GM21381 (cell line): ENCODE results near the gene SLC37A2.
"Not testable (repeated sequence)": the region's sequence is repeated elsewhere in the genome, so short reads cannot be mapped to it uniquely, and the experiment has no call there.

Experiments used
- ATAC-seq: cut with Tn5 transposase; IDR thresholded peaks from one replicate; pipeline ENCODE4 v1.9.1; 2021; ENCODE audit warnings: mild to moderate bottlenecking, moderate library complexity; ENCODE audit not compliant: unreplicated experiment

Gene SLC37A2

DNA sequence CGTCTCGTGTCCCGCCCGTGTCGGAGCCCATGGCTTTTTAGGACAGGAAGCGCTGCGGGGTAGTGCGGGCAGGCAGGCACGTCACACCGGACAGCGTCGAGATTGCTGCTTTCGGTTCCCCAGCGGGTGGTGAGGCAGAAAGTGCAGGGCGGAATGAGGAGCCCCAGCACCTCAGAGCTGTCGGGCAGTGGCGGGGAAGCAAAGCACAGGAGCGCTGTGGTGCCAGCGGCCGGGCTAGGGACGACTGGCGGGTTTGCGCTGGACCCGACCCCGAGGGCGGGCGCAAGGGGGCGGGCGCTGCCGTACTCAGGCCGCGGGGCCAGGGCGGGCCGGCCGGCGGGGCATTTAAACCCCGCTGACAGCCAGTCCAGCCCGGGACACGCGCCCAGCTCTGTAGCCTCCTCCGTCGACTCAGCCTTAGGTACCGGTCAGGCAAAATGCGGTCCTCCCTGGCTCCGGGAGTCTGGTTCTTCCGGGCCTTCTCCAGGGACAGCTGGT, at the start of gene SLC37A2:
Gene SLC37A2, plus strand, starts transcription at position 375 of the 498 bp plus-strand sequence. Its CDS starts 63 bp downstream, at position 438.
- ATAC-seq, result peak; percentile 86

DNA sequence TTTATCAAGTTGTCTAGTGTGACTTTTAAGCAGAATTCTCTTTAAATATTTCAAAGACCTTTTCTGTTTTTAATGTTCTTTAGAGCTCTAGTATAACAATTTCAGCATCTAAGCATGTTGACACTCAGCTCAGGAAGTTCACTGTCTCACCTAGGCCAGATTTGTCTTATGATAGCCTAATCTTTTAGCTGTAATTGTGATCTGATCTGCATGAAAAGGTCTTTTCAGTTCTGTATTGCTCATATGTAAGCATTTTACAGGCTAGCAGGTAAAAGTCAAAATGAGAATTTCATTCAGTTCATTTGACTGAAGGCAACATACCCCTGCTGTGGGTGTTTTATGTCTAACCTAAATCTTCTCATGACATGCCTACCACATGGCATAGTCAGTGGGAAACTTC, 46.7 kb upstream of the SLC37A2 start:
- no peak for ATAC-seq

DNA sequence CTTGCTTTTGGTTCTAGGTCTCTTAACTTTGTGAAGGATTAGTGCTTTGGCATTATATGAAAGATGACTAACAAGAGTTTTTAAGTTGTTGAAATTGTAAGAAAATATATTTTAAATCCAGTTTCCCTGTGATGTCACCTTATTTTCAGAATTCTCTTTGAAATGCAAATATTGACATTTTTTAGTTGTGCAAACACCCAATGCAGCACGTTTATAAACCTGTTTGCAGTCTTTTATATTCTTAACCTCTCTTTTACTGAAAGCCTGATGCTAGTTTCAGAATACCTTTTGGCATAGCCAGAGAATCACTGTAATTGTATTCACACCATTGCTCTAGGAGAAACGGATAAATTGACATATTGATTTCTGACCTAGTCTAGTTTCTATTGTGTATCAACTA, 42.8 kb upstream of the SLC37A2 start:
- no peak for ATAC-seq

DNA sequence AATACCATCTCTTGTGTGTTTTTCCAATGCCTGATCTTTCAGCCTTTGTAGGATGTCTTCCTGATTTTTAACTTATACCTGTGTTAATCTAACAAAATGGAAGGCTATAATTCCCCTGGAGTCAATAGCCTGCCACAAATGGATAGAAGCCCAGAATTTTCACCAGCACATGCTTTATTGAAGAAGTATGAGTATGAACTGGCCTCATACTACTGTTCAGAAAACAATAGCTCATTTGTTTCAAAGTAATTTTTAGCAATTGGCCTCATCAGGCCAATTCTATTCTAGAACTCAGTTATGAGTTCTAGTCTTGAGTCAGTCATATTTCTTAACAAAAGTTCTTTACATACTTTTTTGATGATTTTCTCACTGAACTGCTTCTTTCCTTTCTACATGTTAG, 40.6 kb upstream of the SLC37A2 start:
- no peak for ATAC-seq

DNA sequence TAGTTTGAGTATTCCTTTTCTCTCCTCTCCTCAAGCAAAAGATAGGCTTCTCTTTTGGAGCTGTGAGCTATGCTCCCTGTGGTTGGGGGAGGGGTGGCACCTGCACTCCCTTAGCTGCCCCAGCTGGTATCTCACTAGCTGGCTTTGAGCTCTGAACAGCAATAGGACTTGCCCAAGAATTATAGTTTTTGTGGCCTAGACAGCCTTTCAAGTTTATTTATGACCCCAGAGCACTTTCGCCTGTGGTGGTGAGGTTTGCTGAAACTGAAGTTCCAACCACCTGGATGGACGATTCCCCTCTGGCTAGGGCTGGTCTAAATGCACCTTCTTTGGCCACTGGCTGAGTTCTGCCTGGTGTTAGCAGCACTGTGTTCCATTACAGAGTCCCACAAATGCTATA, 37.1 kb upstream of the SLC37A2 start:
- ATAC-seq, result no peak

DNA sequence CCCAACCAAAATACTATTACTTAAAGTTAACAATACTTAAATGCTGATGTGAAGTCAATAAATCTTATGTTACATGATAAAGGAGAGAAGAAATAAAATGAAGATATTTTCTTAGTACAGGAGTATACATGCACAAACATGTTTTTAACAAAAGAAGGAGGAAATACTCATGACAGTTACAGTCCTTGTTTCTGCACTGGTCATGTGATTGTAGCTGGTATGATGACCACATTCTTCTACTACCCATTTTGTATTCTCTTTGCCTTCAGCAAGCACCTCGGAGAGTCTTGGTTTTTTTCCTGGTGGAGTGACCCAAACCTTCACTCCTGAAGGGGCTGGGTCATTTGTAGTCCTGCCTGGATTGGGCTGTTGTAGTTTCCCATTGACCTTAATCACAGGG, 33.7 kb upstream of the SLC37A2 start:
- not testable (repeated sequence) for ATAC-seq

DNA sequence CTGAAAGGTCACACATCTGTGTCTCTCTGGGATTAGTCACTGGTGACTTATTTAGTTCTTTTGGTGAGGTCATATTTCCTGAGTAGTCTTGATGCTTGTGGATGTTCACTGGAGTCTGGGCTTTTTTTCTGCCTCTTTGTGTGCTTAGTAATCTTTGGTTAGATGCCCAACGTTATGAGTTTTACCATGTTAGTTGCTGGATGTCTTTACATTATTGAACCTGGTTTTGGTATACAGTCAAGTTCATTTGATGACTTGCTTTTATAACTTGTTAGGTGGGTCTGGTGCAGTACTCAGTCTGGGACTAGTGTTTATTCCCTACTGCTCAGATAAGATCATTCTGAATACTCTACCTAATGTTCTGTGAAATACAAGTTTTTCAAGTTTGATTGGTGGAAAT, 26.2 kb upstream of the SLC37A2 start:
- no peak for ATAC-seq

DNA sequence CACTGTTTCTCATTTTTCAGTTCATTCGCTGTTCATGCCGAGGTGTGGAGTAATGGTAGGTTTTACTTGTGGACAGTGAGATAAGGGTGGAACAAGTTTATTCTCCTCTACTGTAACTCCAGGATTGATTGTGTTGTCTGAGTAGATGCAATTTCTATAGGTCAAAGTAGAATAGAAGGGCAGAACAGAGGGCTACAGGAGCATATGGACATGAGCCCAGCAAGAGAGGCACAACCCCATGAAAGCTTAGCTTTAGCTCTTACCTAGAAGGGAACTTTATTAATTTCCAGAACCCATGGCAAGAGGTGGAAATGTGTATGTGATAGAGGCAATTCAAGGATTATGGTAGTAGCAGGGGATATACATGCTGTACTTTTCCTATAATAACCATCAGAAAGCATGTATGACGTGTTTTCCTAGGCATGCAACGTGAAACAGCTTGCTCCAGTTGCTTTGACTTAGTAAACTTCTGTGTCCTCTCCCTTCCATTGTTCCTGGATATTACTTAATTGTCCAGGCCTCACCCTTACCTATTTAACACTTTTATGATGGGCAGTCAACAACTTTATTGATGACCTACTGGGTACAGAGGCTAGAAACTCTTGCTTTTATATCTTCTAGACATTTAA, 13.8 kb upstream of the SLC37A2 start:
- no peak for ATAC-seq

DNA sequence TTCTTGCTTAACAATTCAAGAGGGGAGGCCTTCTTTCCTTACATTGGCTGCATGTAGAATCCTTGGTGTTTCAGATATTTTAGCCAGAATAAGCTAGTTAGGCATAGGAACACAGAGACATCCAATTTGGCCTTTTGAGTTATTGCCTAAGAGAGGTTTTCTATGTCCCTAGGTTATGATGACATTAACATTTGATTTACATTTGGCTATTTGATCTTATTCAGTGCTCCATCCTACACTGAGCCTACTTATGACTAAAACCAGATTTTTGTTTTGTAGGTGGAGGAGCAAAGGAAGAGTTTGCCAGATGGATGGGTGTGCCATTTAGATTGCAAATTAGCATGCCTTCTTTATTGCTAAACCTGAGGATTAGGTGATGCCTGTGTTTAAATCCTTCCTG, 11.1 kb upstream of the SLC37A2 start:
- ATAC-seq, result no peak

DNA sequence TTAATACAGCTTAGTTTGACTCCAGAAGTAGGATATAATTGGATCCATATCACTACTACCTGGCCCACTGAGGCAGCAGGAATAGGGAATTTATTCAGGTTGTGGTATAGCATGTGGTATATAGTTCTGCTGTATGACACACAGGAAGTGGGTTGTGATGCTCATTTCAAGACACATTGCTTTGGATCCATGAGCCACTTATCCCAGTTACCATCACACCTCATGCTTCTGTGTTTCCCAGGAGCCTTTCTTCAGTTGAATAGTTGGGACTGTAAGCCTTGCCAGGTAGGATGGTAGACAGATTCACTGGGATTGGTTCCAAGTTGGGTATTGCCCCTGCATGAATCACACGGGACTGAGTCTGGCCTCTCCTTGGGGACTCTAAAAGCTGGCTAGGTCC, 9.9 kb upstream of the SLC37A2 start:
- no peak for ATAC-seq

DNA sequence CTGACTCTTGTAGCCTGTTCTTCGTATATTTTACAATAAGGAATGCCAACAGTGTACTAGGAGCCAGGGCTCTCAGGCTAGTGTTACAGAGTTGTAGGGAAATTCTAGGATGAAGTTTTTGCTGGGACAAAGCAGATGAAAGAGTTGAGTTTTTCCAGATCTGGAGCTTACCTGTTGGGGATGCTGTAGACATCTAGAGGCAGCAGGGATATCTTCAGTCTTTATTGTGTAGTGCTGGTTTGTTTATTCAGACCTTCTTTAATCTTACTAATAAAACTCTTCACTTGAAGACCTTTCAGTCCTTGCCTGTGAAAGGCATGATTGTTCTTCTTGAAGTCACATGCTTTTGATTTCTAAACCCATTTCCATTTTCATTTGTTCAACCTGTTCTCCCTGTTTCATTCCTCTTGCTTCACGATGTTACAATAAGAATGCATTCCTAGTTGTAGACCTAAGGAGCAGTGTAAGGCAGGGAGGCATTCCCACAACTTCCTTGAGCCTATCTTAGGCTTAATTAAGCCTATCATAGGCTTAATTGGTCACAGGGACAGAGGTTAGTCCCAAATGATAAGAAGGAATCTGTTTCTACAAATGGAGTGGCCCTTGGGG, 7.9 kb upstream of the SLC37A2 start:
- no peak for ATAC-seq

DNA sequence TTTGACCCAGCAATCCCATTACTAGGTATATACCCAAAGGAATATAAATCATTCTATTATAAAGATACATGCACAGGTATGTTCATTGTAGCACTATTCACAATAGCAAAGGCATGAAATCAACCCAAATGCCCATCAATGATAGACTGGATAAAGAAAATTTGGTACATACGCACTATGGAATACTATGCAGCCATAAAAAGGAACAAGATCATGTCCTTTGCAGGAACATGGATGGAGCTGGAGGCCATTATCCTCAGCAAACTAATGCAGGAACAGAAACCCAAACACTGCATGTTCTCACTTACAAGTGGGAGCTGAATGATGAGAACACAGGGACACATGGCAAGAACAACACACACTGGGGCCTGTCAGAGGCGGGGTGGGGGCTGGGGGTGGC, 7.0 kb upstream of the SLC37A2 start:
- ATAC-seq, result not testable (repeated sequence)

DNA sequence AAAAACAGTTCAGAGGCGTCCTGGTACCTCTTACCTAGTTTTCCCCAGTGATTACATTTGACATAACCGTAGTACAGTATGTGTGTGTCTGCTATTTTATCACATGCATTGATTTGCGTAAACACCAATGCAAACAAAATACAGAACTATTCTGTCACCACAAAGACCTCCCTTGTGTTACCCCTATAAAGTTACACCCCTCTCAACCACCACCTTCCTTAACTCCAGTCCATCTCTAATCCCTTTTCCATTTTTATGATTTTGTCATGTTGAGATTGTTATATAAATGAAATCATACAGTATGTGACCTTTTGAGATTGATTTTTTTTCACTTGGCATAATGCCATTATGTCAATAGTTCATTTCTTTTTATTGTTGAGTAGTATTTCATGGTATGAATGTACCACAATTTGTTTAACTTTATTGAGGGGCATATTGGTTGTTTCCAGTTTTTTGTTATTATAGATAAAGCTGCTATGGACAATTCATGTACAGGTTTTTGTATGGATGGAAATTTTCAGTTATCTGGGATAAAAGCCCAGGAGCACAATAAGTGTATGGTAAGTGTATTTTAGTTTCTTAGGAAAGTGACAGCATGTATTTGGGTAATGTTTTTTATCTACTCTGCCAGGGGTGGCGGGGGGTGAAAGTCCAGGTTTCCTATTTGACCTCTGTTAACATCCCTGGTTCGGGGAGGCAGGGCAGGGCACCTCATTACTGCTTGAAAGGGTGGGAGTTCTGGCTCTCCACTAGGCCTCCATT, 6.0 kb upstream of the SLC37A2 start:
- no peak for ATAC-seq

DNA sequence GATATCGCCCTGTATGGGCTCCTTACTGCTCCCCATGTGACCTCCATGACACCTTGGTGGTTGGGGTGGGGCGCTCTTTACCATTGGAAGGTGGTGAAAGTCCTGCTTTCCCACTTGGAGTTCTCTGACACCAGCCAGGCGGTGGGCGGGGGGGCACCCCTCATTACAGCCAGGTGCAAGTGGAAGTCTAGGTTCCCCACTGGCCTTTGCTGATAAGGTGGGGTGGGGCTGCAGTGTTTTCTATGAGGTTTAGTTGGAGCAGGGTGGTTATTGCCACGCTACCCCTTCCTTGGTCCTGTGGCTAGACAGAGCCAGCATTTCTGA, 5.5 kb upstream of the SLC37A2 start:
- no peak for ATAC-seq

DNA sequence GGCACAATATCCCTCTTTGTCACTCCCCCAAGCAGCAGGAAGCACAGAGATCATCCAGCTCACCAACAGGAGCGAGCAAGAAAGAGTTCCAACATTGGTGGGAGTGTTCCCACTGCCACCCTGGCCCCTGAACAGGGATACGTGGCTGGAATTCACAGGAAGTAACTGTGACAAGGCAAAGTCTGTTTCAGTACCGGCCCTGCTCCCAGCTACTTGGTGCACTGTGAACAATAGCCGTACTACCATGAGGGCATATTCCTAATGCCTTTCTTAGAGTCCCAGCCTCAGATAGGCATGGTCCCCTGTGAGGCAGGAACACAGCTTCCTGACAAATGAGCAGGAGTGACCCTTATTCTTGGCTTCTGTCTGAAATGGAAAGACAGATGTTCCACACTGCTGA, 1.8 kb upstream of the SLC37A2 start:
- ATAC-seq, result no peak

DNA sequence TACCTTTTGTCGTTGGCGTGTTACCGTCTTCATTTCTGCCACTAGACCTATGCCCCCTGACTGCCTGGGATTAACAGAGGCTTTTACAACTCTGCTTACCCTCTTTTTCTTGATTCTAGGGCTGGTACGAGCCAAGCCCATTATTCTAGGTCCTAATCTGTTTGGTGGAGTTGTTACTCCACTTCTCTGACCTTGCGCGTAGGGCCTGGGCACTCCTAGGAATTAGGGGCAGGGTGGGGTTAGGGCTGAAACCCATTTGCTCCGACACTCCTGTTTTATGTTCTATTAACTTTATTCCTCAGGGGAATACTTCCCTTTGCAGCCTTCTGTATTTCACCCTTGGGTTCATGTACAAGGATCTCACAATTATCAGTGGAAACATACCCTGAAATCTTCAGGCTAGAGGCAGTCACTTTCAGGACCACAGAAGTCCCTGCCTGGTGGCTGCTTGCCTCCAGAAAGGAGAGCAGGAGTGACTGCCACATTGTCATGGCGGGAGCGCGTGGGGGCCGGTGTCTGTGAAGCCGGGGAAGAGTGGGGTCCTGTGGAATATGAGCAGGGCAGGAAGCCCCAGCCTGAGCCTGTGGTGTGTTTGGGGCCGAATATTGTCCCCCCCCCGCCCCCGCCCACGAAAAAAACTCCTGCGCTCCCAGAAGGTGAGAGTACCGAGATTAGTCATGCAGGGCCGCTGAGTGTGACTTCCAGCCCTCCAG, 731 bp upstream of the SLC37A2 start:
- no peak for ATAC-seq

DNA sequence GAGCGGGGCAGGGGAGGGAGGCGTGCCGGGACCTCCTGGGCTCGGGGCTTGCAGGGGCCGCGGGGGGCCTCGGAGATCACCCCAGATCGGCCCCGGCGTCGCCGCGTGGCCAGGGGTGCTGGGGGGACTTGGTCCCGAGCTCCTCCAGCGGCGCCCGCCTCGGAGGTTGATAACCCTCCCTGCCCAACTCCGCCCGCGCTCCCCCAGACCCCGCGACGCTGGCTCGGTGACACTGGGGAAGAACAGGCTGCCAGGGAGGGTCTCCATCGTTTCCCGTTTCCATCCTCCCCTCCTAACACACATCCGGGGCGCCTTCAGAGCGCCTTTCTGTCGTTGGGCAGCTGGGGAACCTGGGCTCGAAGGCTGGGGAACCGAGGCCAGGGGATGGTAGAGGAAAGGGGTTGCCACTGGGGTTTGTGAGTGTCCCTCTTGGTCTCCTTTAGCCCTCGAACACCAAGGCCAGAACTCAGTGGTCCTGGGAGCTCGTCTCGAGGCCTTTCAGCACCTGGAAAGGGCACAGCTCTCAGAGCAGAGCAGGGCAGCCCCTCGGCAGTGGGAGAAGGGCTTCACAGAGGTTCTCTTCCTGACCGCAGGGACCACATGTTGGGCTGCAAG, 431 bp downstream of the SLC37A2 start:
- peak; percentile 18 for ATAC-seq

DNA sequence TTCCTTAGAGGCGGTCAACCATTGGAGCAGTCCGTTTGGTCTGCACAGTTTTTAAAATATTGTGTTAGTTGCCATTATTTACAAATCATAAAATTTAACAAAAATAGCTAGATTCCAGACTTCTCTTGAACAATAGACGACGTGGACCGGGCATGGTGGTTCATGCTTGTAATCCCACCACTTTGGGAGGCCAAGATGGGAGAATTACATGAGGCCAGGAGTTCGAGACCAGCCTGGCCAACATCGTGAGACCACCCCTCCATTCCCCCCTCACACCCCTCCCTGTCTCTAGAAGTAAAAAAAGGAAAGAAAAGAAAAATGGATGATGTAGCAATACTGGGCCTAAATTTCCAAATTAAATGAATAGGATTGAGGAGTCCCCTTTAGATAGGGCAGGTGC, 965 bp downstream of the SLC37A2 start:
- no peak for ATAC-seq

DNA sequence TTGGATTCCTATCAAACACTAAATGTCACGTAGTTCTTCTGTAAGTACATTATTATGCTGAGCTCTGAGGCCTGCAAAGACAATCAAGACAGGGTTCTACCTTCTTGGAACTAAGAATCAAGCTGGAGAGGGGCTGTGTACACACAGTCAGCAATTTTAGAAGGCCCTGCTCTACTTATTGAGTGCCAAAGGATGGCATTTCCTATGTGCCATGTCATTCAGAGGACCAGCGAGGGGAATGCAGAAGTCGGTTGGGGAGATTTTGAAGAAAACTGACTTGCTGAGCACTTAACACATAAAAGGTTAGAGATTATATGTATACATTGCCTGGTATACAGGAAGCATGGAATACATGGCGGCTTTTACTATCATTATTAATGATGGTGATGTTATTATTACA, 5.3 kb downstream of the SLC37A2 start:
- no peak for ATAC-seq

DNA sequence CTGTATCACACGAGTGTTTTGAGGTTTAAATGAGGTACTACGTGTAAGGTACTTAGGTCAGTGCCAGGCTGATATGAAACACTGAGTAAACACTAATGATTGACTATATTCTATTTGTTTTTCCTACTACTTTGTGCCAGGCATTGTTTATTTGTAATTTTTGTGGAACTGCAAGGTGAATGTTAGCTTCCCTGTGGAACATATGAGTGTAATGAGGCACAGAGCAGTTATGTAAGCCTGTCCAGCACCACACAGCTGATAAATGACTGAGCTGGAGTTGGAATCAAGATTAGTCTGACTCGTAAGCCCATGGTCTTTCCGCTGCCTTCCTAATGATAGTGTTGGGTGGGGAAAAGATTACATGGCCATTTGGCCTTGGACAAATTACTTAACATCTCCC, 5.9 kb downstream of the SLC37A2 start:
- no peak for ATAC-seq

DNA sequence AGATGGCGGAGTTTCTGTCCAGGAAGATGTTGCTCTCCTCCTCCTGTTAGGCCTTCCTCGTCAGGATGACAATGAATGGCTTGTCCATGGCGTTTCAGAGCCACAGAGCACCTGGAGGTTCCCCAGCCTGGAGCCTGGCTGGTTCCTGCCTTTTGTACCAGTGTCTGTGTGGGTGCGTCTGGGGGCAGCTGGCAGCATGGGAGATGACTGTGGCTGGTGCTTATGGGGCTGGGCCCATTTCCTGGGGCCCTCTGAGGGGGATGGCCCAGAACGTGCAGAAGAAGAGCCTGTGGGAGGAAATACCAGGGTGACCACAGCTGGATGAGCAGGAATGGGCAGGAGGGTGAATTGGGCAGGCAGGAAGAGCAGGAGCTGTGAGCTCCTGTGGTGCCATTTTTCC, 6.7 kb downstream of the SLC37A2 start:
- ATAC-seq, result no peak
